ENCODE results near the gene NINL. TPM values are rescaled to one million over a fixed set of nuclear protein-coding genes. Genes with fewer than 3 reads are reported as not detected.

Gene NINL
- total RNA-seq, 2 experiments from 2014 or later: 2.2 to 2.5 TPM

DNA sequence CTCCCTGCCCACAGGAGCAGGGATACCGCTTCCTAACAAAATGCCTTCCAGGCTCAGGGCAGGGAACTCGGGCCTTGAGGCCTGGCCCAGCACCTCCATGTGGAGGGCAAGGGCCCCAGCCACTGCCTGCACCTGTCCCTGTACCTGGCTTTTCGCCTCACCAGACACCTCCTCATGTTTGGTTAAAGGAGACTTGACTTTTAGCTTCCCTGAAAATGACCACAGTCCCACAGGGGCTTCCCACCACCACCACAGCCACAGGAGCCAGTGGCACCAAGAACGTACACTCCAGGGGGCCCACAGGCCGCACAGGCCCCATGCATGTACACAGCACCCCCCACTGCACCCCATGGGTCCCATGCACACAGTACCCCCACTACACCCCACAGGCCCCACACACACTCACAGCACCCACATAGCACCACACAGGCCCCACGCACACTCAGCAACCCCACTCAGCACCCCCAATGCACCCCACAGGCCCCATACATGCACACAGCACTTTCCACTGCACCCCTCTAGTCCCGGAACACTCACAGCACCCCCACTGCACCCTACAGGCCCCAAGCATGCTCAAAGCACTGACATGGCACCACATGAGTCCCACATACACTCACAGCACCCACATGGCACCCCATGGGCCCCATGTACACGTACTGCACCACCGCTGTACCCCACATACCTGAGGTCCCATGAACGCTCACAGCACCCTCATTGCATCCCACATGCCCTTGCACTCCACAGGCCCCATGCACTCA is 91.4 kb downstream of the NINL start:
- no peaks in the 10 kb centered on the region for H3K27me3 Mint-ChIP-seq
- POLR2A ChIA-PET: no interaction called here
- DNase-seq: no peak
- H3K27ac Mint-ChIP-seq: no peak overlapping the region
- H3K9me3 Mint-ChIP-seq: no peaks in the 10 kb centered on the region
- H3K4me3 Mint-ChIP-seq: no peak overlapping the region
- no peaks in the 10 kb centered on the region for H3K4me1 Mint-ChIP-seq
- H3K36me3 Mint-ChIP-seq: no peaks in the 10 kb centered on the region
- ATAC-seq (ENCODE audit: low read depth): no peak

- no peak for ATAC-seq (ENCODE audit: low read depth)
- H3K36me3 Mint-ChIP-seq: no peaks in the 10 kb centered on the region
- no peaks in the 10 kb centered on the region for H3K9me3 Mint-ChIP-seq
- no peak overlapping the region for H3K4me3 Mint-ChIP-seq
- DNase-seq: no peak
- no peaks in the 10 kb centered on the region for H3K27me3 Mint-ChIP-seq
- H3K4me1 Mint-ChIP-seq: no peaks in the 10 kb centered on the region
- POLR2A ChIA-PET: no interaction called here
- no peak overlapping the region for H3K27ac Mint-ChIP-seq
Measured at GRCh38 chr20:25493137-25493536, 92.2 kb downstream of the NINL start.

GRCh38 chr20:25491446-25492038 is 93.8 kb downstream of the NINL start:
- Mint-ChIP-seq H3K4me3 (no peak overlapping the region), H3K27me3 (no peaks in the 10 kb centered on the region), H3K36me3 (no peaks in the 10 kb centered on the region), H3K4me1 (peaks cover under 1% of the 10 kb centered on the region), H3K27ac (no peak overlapping the region), H3K9me3 (no peaks in the 10 kb centered on the region)
- ATAC-seq (ENCODE audit: low read depth) (no peak), DNase-seq (no peak)
- POLR2A ChIA-PET: no interaction called here

- Mint-ChIP-seq H3K9me3 (no peaks in the 10 kb centered on the region), H3K27me3 (no peaks in the 10 kb centered on the region), H3K36me3 (no peaks in the 10 kb centered on the region), H3K27ac (no peak overlapping the region), H3K4me3 (no peak overlapping the region), H3K4me1 (peaks cover 6% of the 10 kb centered on the region)
- ATAC-seq (ENCODE audit: low read depth) (no peak), DNase-seq (no peak)
- POLR2A ChIA-PET: no interaction called here
Measured at GRCh38 chr20:25490656-25491445, 94.5 kb downstream of the NINL start.

DNA sequence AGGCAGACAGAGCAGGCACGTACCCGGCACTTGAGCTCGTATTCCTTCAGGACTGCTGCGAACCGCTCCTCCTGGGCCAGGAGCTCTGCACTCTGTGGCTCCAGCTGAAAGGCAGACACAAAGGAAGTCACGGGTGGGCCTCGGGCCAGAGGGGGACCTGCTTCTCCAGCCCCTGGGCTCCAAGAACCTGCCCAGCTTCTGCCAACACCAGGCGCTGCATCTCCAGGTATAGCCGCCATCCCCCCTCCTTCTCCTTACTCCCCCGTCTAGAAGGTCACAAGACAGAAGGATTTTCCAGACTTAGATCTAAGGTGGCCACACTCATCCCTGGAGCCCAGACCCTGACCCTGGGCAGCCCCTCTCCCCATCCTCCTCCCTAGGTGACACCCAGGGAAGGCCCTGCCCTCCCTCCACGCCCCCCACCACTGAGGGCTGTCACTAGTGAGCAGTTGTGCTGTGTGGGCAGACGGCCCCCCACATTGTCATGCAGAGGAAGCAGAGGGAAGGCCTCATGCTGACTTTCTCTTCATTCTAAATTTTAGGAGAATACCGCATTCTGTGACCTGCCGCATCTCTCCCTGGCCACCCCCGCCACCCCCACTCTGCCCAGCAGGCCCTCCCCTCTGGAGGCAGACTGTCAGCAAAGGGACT is 96.0 kb downstream of the NINL start:
- no peak overlapping the region for H3K27ac Mint-ChIP-seq
- H3K27me3 Mint-ChIP-seq: no peaks in the 10 kb centered on the region
- no peak for DNase-seq
- no peaks in the 10 kb centered on the region for H3K36me3 Mint-ChIP-seq
- peaks cover 17% of the 10 kb centered on the region for H3K4me1 Mint-ChIP-seq
- ATAC-seq (ENCODE audit: low read depth): no peak
- POLR2A ChIA-PET: no interaction called here
- H3K9me3 Mint-ChIP-seq: no peaks in the 10 kb centered on the region
- H3K4me3 Mint-ChIP-seq: no peak overlapping the region

DNA sequence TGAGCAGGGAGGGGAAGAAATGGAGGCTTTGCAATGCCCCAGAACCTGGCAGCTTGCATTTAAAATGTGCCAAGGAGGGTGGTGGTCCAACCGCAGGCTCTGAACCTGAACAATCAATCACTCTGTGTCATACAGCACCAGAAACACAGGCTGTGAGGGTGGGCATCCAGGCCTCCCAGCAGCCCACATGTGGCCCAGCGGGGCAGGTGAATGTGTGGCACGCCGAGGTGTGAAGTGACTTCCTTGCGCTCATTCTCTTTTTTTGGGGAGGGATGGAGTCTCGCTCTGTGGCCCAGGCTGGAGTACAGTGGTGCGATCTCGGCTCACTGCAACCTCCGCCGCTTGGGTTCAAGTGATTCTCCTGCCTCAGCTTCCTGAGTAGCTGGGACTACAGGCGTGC is 97.4 kb downstream of the NINL start:
- no peaks in the 10 kb centered on the region for H3K36me3 Mint-ChIP-seq
- H3K27ac Mint-ChIP-seq: no peak overlapping the region
- POLR2A ChIA-PET: no interaction called here

DNA sequence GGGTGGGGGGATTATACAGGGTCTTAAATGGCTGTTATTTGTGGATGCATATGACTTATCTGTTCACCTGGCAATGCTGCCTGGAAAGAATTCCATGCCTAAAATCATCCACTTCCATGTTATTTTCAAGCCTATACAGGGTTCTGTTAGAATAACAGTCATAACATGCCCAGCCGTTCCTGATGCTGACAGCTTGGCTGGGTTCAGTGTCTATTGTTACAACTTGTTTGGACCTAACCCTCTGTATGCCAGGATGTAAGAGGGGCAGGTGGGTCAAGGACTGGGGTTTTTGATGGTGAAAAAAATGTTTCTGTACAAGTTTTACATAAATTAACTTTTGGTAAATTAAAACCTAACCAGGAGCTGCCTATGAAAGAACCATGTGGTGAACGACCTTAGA is 98.0 kb downstream of the NINL start:
- H3K4me1 Mint-ChIP-seq: peaks cover 17% of the 10 kb centered on the region
- no peak for ATAC-seq (ENCODE audit: low read depth)
- no peaks in the 10 kb centered on the region for H3K9me3 Mint-ChIP-seq
- no peak for DNase-seq
- POLR2A ChIA-PET: no interaction called here
- no peaks in the 10 kb centered on the region for H3K27me3 Mint-ChIP-seq
- H3K36me3 Mint-ChIP-seq: no peaks in the 10 kb centered on the region
- H3K27ac Mint-ChIP-seq: no peak overlapping the region
- H3K4me3 Mint-ChIP-seq: no peak overlapping the region

More for the DNA sequence above, 97.4 kb downstream of the NINL start:
- DNase-seq (no peak), ATAC-seq (ENCODE audit: low read depth) (no peak)
- Mint-ChIP-seq H3K9me3 (no peaks in the 10 kb centered on the region), H3K4me3 (no peak overlapping the region), H3K27me3 (no peaks in the 10 kb centered on the region), H3K4me1 (peaks cover 17% of the 10 kb centered on the region)

DNA sequence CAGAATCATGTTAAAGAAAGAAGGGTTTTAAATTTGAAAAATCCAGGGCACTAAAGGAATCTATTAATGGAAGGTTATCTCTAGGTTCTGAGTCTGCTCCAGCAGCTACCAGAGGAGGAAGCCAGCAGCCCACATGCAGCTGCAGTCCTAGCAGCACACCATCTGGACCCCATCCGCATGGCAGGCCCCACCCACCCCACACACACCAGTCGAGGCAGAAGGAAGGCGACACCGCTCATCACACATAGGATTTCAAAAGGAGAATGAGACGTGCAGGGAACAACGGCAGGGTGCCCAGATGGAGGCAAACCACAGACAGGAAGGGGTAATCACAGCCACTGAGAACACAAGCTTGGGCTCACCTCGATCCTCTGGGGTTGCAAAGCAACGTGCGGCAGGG is 99.0 kb downstream of the NINL start:
- H3K27me3 Mint-ChIP-seq: no peaks in the 10 kb centered on the region
- no peaks in the 10 kb centered on the region for H3K36me3 Mint-ChIP-seq
- POLR2A ChIA-PET: no interaction called here
- H3K4me1 Mint-ChIP-seq: peaks cover 17% of the 10 kb centered on the region
- ATAC-seq (ENCODE audit: low read depth) (peak; percentile 55), DNase-seq (no peak)
- no peak overlapping the region for H3K27ac Mint-ChIP-seq
- H3K4me3 Mint-ChIP-seq: no peak overlapping the region
- no peaks in the 10 kb centered on the region for H3K9me3 Mint-ChIP-seq

GRCh38 chr20:25485872-25486271 is 99.5 kb downstream of the NINL start:
- POLR2A ChIA-PET: no interaction called here
- H3K36me3 Mint-ChIP-seq: no peaks in the 10 kb centered on the region
- DNase-seq (no peak), ATAC-seq (ENCODE audit: low read depth) (no peak)
- H3K4me1 Mint-ChIP-seq: peaks cover 17% of the 10 kb centered on the region
- no peak overlapping the region for H3K27ac Mint-ChIP-seq
- no peaks in the 10 kb centered on the region for H3K27me3 Mint-ChIP-seq
- no peaks in the 10 kb centered on the region for H3K9me3 Mint-ChIP-seq
- no peak overlapping the region for H3K4me3 Mint-ChIP-seq

GRCh38 chr20:25484911-25485511 is 100.3 kb downstream of the NINL start:
- H3K36me3 Mint-ChIP-seq: no peaks in the 10 kb centered on the region
- peaks cover 17% of the 10 kb centered on the region for H3K4me1 Mint-ChIP-seq
- DNase-seq: no peak
- H3K27ac Mint-ChIP-seq: no peak overlapping the region
- no peaks in the 10 kb centered on the region for H3K27me3 Mint-ChIP-seq
- peak; percentile 32 for ATAC-seq (ENCODE audit: low read depth)
- POLR2A ChIA-PET: no interaction called here
- no peaks in the 10 kb centered on the region for H3K9me3 Mint-ChIP-seq
- H3K4me3 Mint-ChIP-seq: peak overlapping the region; percentile 32

GRCh38 chr20:25484224-25484846 is 101.0 kb downstream of the NINL start:
- ATAC-seq (ENCODE audit: low read depth): no peak
- DNase-seq: no peak
- H3K9me3 Mint-ChIP-seq: no peaks in the 10 kb centered on the region
- no peaks in the 10 kb centered on the region for H3K27me3 Mint-ChIP-seq
- POLR2A ChIA-PET: no interaction called here
- no peaks in the 10 kb centered on the region for H3K36me3 Mint-ChIP-seq
- peaks cover 17% of the 10 kb centered on the region for H3K4me1 Mint-ChIP-seq
- peak overlapping the region; percentile 32 for H3K4me3 Mint-ChIP-seq
- no peak overlapping the region for H3K27ac Mint-ChIP-seq

DNA sequence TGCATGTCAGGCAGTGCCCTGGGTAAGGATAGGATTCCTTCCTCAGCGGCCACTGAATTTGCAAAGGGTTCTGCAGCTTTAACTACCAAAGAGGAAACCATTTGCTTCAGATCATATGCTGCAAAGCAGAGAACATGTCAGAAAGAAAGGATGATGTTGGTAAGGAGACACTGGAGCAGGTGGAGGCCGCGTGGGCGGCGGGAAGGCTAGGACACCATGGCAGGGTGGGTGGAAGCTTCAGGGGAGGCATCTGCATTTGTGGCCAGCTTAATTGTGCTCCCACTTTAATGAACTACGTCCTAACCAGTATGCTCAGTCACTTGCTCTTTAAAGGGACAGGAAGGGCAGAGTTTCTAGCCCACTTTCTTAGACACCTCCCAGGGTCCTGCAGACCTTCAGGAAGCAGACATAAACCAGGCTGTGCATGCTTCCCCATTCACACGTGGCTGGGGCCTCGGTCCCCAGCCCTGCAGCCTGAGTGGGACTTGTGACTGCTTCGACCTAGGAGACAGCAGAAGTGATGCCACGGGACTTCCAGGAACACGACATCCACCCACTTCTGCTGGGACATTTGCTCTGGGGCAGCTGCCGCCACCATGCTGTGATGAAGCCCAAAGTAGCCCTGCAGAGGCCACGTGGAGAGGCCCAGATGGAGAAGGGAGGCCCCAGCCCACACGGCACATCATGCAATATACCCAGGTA is 101.7 kb downstream of the NINL start:
- H3K36me3 Mint-ChIP-seq: no peaks in the 10 kb centered on the region
- no peaks in the 10 kb centered on the region for H3K27me3 Mint-ChIP-seq
- ATAC-seq (ENCODE audit: low read depth) (no peak), DNase-seq (no peak)
- H3K4me3 Mint-ChIP-seq: no peak overlapping the region
- H3K4me1 Mint-ChIP-seq: peaks cover 17% of the 10 kb centered on the region
- no peak overlapping the region for H3K27ac Mint-ChIP-seq
- POLR2A ChIA-PET: no interaction called here
- H3K9me3 Mint-ChIP-seq: no peaks in the 10 kb centered on the region

- Mint-ChIP-seq H3K4me3 (no peak overlapping the region), H3K9me3 (no peaks in the 10 kb centered on the region), H3K27ac (no peak overlapping the region), H3K27me3 (no peaks in the 10 kb centered on the region), H3K36me3 (no peaks in the 10 kb centered on the region), H3K4me1 (peaks cover 17% of the 10 kb centered on the region)
- POLR2A ChIA-PET: no interaction called here
- no peak for ATAC-seq (ENCODE audit: low read depth)
- DNase-seq: no peak
Measured at GRCh38 chr20:25481918-25482253, 103.4 kb downstream of the NINL start.
